WERI-Rb-1 (cell line): ENCODE results near the gene PTPRD.

ENCODE experiments used
- DNase-seq: peaks from one replicate; pipeline ENCODE4 v3.0.0-alpha.2; 2020
- H3K27ac ChIP-seq: fragments of 250-450 bp; sonication (Bioruptor Pico); 2 replicates; pipeline ENCODE4 v1.5.1; 2020; ENCODE audit warnings: mild to moderate bottlenecking, moderate library complexity
- H3K27me3 ChIP-seq: fragments of 250-450 bp; sonication (Bioruptor Pico); 2 replicates; pipeline ENCODE4 v1.5.1; 2021; ENCODE audit warnings: mild to moderate bottlenecking, low read depth, moderate library complexity; ENCODE audit not compliant: insufficient read depth, severe bottlenecking
- H3K36me3 ChIP-seq: fragments of 250-450 bp; sonication (Bioruptor Pico); 2 replicates; pipeline ENCODE4 v1.5.1; 2020; ENCODE audit warnings: mild to moderate bottlenecking, moderate library complexity
- H3K4me3 ChIP-seq: 2 replicates; pipeline ENCODE4 v1.5.1; 2011; ENCODE audit warnings: low read depth, mild to moderate bottlenecking, control low read depth, low read length
- H3K9me3 ChIP-seq: fragments of 250-450 bp; sonication (Bioruptor Pico); 2 replicates; pipeline ENCODE4 v1.5.1; 2021; ENCODE audit warnings: mild to moderate bottlenecking, moderate library complexity; ENCODE audit not compliant: severe bottlenecking
- CTCF ChIP-seq: IDR thresholded peaks from 2 replicates; pipeline ENCODE4 v1.5.1; 2011; ENCODE audit warnings: low read depth, mild to moderate bottlenecking, control low read depth, inconsistent platforms, low read length

PTPRD gene

DNA sequence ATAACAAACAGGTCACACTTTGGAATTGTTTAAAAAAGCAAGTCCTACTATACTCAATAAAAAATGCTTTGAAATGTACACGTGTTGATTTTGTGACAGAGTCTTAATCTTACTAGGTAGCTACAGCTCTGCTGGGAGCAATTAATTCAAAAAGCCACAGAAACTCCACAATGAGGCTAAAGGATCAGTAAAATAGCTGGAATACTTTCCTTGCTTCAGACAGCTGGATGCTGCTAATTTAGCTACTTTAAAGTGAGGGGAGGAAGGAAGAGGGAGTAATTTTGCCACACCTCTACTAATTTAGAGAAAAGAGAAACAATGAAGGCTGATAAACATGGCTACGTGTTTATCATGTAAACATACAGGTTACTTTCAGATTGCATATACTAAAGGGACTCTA is 1885.6 kb downstream of the PTPRD start:
- no peak overlapping the region for H3K4me3 ChIP-seq
- TF ChIP-seq CTCF, result no peak
- DNase-seq, result no peak
- H3K36me3 ChIP-seq, result no peaks in the 10 kb centered on the region
- H3K27ac ChIP-seq, result no peak overlapping the region
- no peaks in the 10 kb centered on the region for H3K9me3 ChIP-seq
- H3K27me3 ChIP-seq, result no peaks in the 10 kb centered on the region

DNA sequence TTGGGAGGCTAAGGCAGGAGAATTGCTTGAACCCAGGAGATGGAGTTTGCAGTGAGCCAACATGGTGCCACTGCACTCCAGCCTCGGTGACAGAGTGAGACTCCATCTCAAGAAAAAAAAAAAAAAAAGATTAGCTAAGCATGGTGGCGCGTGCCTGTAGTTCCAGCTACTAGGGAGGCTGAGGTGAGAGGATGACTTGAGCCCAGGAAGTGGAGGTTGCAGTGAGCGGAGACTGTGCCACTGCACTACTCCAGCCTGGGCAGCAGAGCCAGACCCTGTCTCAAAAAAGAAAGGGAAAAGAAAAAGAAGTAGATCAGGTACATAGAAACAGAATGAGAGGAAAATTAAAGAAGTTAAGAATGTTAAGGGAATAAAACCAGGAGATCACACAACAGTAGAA is 1886.1 kb downstream of the PTPRD start:
- no peaks in the 10 kb centered on the region for H3K9me3 ChIP-seq
- H3K4me3 ChIP-seq, result no peak overlapping the region
- no peak for TF ChIP-seq CTCF
- DNase-seq, result no peak
- no peaks in the 10 kb centered on the region for H3K36me3 ChIP-seq
- no peak overlapping the region for H3K27ac ChIP-seq
- H3K27me3 ChIP-seq, result no peaks in the 10 kb centered on the region

- no peak for TF ChIP-seq CTCF
- no peaks in the 10 kb centered on the region for H3K9me3 ChIP-seq
- DNase-seq, result no peak
- no peak overlapping the region for H3K4me3 ChIP-seq
- no peaks in the 10 kb centered on the region for H3K27me3 ChIP-seq
- H3K27ac ChIP-seq, result no peak overlapping the region
- H3K36me3 ChIP-seq, result no peaks in the 10 kb centered on the region
Measured at GRCh38 chr9:8725635-8726034, 1887.2 kb downstream of the PTPRD start.

DNA sequence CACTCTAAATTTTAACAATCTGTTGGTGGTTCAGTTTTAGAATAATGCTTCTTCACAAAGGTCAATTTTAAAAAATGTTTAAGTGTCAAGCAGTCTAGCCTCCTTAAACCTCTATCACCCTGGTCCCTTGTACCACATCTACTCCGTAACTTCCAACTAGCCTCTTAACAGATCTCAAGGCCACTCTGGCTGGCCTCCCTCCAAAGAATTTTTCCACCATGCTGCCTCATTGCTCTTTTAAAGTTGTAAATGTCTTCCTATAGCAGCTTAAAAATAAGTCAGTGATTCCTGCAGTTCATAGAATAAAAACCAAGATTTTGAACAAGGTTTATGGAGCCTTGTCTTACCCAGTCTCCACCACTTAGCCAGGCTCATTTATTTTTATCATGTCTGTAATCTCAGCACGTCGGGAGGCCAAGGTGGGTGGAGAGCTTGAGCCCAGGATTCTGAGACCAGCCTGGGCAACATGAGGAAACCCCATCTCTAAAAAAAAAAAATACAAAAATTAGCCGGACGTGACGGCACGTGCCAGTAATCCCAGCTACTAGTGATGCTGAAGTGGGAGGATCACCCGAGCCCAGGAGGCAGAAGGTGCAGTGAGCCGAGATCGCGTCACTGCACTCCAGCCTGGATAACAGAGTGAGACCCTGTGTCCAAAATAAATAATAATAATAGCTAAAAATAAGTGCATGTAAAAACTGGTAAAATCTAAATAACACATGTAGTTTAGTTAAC is 1888.4 kb downstream of the PTPRD start:
- Histone ChIP-seq H3K27me3 (no peaks in the 10 kb centered on the region), H3K9me3 (no peaks in the 10 kb centered on the region), H3K36me3 (no peaks in the 10 kb centered on the region), H3K4me3 (no peak overlapping the region), H3K27ac (no peak overlapping the region)
- no peak for TF ChIP-seq CTCF
- DNase-seq, result no peak

DNA sequence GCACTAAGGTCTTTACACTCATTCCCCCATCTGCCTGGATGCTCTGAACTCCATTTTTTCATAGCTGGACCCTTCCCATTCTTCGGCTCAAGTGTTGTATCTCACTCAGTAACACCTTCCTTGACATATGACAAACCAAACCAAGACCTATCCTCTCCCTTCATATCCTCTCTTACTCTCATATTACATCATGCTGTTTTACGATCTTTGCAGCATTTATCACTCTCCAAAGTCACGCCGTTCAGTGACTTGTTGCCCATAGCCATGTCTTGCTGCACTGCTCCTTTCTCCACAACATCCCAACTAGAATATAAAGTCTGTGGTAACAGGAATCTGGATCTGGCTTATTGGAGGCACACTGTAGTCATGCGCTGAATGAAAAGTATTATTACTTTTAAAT is 1889.6 kb downstream of the PTPRD start:
- Histone ChIP-seq H3K36me3 (no peaks in the 10 kb centered on the region), H3K27ac (no peak overlapping the region), H3K27me3 (no peaks in the 10 kb centered on the region), H3K4me3 (no peak overlapping the region), H3K9me3 (no peaks in the 10 kb centered on the region)
- no peak for TF ChIP-seq CTCF
- no peak for DNase-seq
